ENCODE results near the gene ZFY. TPM values are rescaled to one million over a fixed set of nuclear protein-coding genes. Genes with fewer than 3 reads are reported as not detected.

Gene ZFY
- total and polyA plus RNA-seq, 2 of the 8 experiments (the other 6 are each of a cell fraction or from before 2014, with no cell fraction given): 1.5 to 8.9 TPM

DNA sequence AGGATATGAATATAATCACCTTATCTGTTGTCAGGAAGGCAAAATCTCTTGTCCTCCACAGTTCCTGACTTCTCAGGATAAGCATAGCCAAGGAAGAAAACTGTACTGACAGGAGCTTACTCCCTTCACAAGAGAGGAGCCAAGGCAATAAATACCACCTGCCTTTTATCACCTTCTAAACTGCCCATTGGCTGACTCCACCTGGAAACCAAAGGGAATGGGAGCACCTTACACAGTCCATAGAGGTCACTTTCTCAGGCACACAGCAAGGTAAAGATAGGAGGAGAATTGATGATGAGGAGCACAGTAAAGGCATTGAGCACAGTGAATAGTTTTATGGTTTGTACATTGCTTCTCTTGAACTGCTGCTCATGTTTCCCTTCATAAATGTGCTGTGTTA lies 72.8 kb downstream of the ZFY start:
- Histone ChIP-seq H3K4me2 (ENCODE audit: insufficient read depth in 1 of 2, low read depth in 2 of 2, low read length in 2 of 2) (no peak overlapping the region), H2BK12ac (ENCODE audit: low read depth, low read length) (no peak overlapping the region), H3K9ac (replicated peaks in 1 of 4; ENCODE audit: extremely low read depth in 1 of 4, low read depth in 3 of 4, low read length in 3 of 4) (no peak overlapping the region), H3K9me3 (ENCODE audit: insufficient read depth in 2 of 2, low read depth in 1 of 2, low read length in 1 of 2) (no peaks in the 10 kb centered on the region), H4K8ac (ENCODE audit: extremely low read depth, insufficient read depth, low read length) (no peak overlapping the region), H2AFZ (ENCODE audit: low read length) (no peak overlapping the region), H4K5ac (ENCODE audit: insufficient read length, low read depth, low read length) (no peak overlapping the region), H2BK120ac (replicated peaks; ENCODE audit: low read depth, low read length) (no peak overlapping the region), H3K79me2 (ENCODE audit: control insufficient read depth in 1 of 2, insufficient read depth in 2 of 2, low read length in 2 of 2) (no peaks in the 10 kb centered on the region), H3K4me3 (ENCODE audit: extremely low read depth in 1 of 4, insufficient read depth in 2 of 4, low read depth in 3 of 4, low read length in 4 of 4) (no peak overlapping the region), H3K14ac (ENCODE audit: insufficient read length) (no peak overlapping the region), H2BK5ac (ENCODE audit: low read depth, low read length) (no peak overlapping the region), H2BK20ac (ENCODE audit: low read length) (no peak overlapping the region), H3K79me1 (ENCODE audit: low read depth, low read length) (no peaks in the 10 kb centered on the region), H3K56ac (replicated peaks; ENCODE audit: insufficient read length, low read depth, low read length) (no peak overlapping the region), H3K4me1 (replicated peaks in 1 of 4; ENCODE audit: control insufficient read depth in 3 of 4, insufficient read depth in 4 of 4, low read length in 3 of 4) (peaks cover 0 to 3% (median under 1%) of the 10 kb centered on the region in 4 experiments; a peak in 1 of 7 replicates), H4K91ac (replicated peaks; ENCODE audit: insufficient read length, low read length) (no peak overlapping the region), H3K23ac (ENCODE audit: insufficient read length) (no peak overlapping the region), H4K20me1 (replicated peaks in 1 of 2; ENCODE audit: control insufficient read depth in 1 of 2, insufficient read depth in 2 of 2, low read length in 2 of 2) (no peaks in the 10 kb centered on the region), H2AK5ac (ENCODE audit: low read depth, low read length) (no peak overlapping the region), H3K27me3 (replicated peaks in 1 of 4; ENCODE audit: control insufficient read depth in 3 of 4, extremely low read depth in 1 of 4, insufficient read depth in 3 of 4, low read length in 3 of 4) (no peaks in the 10 kb centered on the region), H3K4ac (replicated peaks; ENCODE audit: insufficient read length, low read depth, low read length) (no peak overlapping the region), H2BK15ac (ENCODE audit: low read length) (no peak overlapping the region), H3K27ac (ENCODE audit: low read depth, low read length) (no peak overlapping the region), H3K36me3 (ENCODE audit: control insufficient read depth in 2 of 4, insufficient read depth in 4 of 4, low read length in 3 of 4) (no peaks in the 10 kb centered on the region), H3K18ac (ENCODE audit: extremely low read depth, low read length) (no peak overlapping the region), H3K23me2 (ENCODE audit: low read depth, low read length) (no peaks in the 10 kb centered on the region)
- ChIA-PET POLR2A (ENCODE audit: partially characterized antibody) (no interaction called here), CTCF (ENCODE audit: partially characterized antibody) (interaction anchor here (0.6 to 1.1 kb wide), 3 partner anchors 13 to 58 kb away, joined by 3 read pairs; no protein-coding TSS in a partner anchor)
- TF ChIP-seq SIN3A (conservative IDR thresholded peaks at IDR 0.05 in 1 of 2, IDR thresholded peaks at IDR 0.05 in 1 of 2; ENCODE audit: low read depth in 1 of 2, low read length in 2 of 2) (no peak), ZNF274 (IDR thresholded peaks at IDR 0.05; ENCODE audit: borderline replicate concordance, extremely low read depth, low read length) (no peak), TAF7 (optimal IDR thresholded peaks at IDR 0.05; ENCODE audit: borderline replicate concordance, low read depth, low read length) (no peak), CEBPB (IDR thresholded peaks at IDR 0.05; ENCODE audit: low read depth, low read length) (no peak), SIRT6 (IDR thresholded peaks at IDR 0.05; ENCODE audit: low read length) (no peak), SAP30 (IDR thresholded peaks at IDR 0.05; ENCODE audit: insufficient read depth, insufficient replicate concordance, low read length) (no peak), JUND (IDR thresholded peaks at IDR 0.05; ENCODE audit: low read length) (no peak), CBX8 (IDR thresholded peaks at IDR 0.05; ENCODE audit: borderline replicate concordance, low read depth, low read length) (no peak)
- FAIRE-seq (no peak), DNase-seq (ENCODE audit: low read depth in 1 of 2, low spot score in 2 of 2) (no peak)

All from H1 (cell line).